T-helper 1 cell treated with Interleukin-12 subunit alpha and Interleukin-12 subunit beta and Interleukin-4 antibody, amounts not matched to agents 30 μg/mL and 1 μg/mL, for 36 hours (primary cell): ENCODE measurements around the gene PSMD13.
A peak's percentile ranks its signal among the peaks of the same experiment; 100 is the strongest.

Source experiments
- H3K27ac Mint-ChIP-seq: one replicate; pipeline ENCODE4 v1.8.0; 2021; ENCODE audit warnings: mild to moderate bottlenecking, mixed read lengths
- H3K27me3 Mint-ChIP-seq: one replicate; pipeline ENCODE4 v1.8.0; 2021; ENCODE audit warnings: low read depth, mixed read lengths
- H3K36me3 Mint-ChIP-seq: one replicate; pipeline ENCODE4 v1.8.0; 2021; ENCODE audit warnings: low read depth, mixed read lengths
- H3K4me1 Mint-ChIP-seq: one replicate; pipeline ENCODE4 v1.8.0; 2021; ENCODE audit warnings: low read depth, mixed read lengths
- H3K4me3 Mint-ChIP-seq: one replicate; pipeline ENCODE4 v1.8.0; 2021; ENCODE audit warnings: mild to moderate bottlenecking, moderate library complexity, mixed read lengths
- H3K9me3 Mint-ChIP-seq: one replicate; pipeline ENCODE4 v1.8.0; 2021; ENCODE audit warnings: mixed read lengths

Gene PSMD13

DNA sequence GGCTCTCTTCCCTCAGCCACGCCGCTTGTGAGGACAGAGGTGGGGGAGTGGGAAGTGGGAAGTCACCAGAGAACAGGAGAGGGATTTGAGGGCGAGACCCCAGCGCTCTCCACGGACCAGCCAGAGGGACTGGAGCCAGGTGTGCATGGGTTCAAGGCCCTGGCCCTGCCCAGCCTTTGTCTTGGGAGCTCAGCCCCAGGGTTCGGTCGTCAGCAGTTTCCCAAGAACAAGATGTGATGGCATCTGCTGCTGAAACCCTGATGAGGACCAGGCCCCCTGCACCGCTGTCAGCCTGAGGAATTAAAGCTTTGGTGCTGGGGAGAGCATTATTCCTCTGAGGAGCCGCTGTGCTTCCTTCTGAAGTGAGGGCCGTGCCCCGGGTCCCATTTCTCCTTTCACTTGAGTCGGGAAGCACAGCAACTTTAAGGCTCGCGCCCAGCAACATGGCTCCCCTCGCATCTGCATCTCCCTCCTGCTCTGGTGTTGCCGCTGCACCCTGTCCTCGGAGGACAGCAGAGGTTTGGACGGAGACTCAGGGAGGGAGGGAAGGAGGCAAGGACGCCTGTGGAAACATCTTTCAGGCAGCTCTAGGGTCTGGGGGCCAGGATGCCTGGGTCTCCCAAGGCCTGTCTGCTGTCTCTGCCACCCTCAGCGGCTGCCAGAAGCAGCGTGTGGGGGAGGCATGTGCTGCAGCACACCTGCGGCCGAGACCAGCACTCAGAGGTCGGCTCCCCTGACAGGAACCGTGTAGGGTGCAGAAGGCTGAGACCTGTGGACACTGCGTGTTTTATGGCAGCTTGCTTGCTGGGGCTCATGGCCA lies 58.8 kb downstream of the PSMD13 start:
- H3K9me3 Mint-ChIP-seq: no peaks in the 10 kb centered on the region
- H3K27ac Mint-ChIP-seq: no peak overlapping the region
- peaks cover 14% of the 10 kb centered on the region for H3K4me1 Mint-ChIP-seq
- peaks cover 7% of the 10 kb centered on the region for H3K36me3 Mint-ChIP-seq
- no peak overlapping the region for H3K4me3 Mint-ChIP-seq
- peaks cover 5% of the 10 kb centered on the region for H3K27me3 Mint-ChIP-seq

DNA sequence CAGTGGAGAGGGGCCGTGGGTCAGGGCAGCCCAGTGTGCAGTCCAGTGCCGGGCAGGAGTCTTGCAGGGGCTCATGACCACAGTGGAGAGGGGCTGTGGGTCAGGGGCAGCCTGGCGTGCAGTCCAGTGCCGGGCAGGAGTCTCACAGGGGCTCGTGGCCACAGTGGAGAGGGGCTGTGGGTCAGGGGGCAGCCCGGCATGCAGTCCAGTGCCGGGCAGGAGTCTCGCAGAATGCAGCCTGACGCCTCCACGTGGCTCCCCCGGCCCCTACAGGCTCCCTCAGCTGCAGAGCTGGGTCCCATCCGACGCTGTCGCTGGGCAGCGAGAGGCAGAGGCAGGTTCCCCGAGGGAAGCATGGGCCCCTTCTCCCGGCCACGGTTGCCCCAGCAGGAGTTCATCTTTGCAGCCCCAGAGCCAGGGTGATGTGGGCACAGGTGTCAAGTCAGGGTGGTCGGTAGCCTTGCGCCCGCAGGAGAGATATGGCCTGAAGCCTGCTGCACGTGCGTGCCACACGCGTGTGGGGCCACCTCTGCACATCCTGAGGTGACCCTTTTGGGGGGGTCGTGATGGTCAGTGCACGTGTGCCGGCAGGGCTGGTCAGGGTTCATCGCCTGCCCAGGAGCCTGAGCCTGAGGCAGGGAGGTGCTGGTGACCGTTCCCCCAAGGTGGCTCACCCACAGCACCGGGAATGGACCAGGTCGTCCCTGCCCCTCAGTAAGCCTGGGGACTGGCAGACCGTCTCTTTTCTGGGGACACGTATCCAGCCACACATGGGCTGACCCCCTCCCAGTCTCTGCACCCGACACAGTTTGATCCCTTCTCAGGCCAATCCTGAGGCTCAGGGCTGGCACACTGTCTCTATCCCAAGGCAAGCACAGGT lies 59.6 kb downstream of the PSMD13 start:
- H3K4me3 Mint-ChIP-seq: no peak overlapping the region
- peaks cover 9% of the 10 kb centered on the region for H3K4me1 Mint-ChIP-seq
- H3K27me3 Mint-ChIP-seq: peaks cover 11% of the 10 kb centered on the region
- no peaks in the 10 kb centered on the region for H3K9me3 Mint-ChIP-seq
- no peak overlapping the region for H3K27ac Mint-ChIP-seq
- peaks cover 2% of the 10 kb centered on the region for H3K36me3 Mint-ChIP-seq

DNA sequence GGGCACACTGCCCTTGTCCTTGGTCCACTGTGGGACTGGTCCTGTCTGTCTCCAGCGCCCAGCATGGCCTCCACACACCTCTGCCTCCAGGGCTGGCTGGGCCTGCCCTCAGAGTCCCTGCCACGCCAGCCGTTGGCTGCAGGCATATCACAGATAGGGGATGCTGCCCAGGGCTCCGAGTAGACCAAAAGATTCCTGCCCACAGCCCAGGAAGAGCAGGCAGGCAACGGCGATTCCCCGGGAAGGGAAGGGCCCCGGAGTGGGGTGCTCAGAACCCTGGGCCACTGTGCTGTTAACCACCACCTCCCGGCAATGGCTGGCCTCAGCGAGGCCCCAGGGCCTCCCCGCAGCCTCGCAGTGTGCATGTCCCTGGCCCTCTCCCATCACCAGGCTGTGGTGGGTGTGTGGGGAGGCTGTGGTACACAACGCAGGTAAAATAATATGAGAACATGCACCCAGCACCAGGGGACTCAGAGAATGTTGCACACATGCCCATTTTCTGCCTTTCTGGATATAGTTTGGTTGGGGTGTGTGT lies 60.3 kb downstream of the PSMD13 start:
- H3K4me3 Mint-ChIP-seq: no peak overlapping the region
- peaks cover 7% of the 10 kb centered on the region for H3K4me1 Mint-ChIP-seq
- H3K27me3 Mint-ChIP-seq: peaks cover 11% of the 10 kb centered on the region
- H3K9me3 Mint-ChIP-seq: no peaks in the 10 kb centered on the region
- no peaks in the 10 kb centered on the region for H3K36me3 Mint-ChIP-seq
- no peak overlapping the region for H3K27ac Mint-ChIP-seq

DNA sequence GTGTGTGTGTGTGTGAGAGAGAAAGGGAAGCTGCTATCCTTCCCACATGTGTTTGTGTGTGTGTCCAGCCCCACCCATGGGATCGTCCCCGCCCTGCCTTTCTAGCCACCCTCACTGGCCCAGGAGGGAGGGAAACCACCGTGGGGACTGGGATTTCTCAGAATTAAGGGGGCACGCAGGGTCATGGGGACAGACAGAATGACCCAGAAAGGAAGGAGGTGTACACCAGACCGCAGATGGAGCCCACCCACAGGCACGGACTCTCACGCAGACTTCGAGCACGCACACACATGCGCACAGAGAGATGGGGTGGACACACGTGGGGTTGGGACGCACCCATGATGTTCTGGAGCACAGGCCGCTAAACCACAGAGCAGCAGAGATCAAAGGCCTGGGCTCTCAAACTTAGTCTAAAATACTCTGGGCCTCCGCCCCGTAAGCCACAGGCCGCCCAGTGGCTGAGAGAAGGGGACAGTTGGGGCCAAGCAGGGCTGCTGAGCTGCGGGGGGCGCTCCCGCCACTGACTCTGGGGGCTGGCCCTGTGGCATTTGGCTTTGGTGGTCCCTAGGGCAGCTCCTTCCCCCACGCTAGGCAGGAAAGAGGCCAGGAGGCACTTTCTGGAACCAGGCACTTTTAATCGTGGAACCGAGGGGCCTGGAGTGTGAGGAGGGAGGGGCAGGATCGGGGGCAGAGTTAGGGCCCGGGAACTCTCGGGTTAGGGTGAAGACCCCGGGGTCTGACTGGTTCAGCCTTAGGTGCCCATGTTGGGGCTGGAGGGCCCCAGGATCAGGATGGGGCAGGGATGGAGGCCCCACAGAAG lies 61.0 kb downstream of the PSMD13 start:
- H3K4me3 Mint-ChIP-seq: peak overlapping the region; percentile 21
- no peaks in the 10 kb centered on the region for H3K36me3 Mint-ChIP-seq
- H3K4me1 Mint-ChIP-seq: peaks cover 7% of the 10 kb centered on the region
- no peaks in the 10 kb centered on the region for H3K9me3 Mint-ChIP-seq
- H3K27me3 Mint-ChIP-seq: peaks cover 12% of the 10 kb centered on the region
- peak overlapping the region; percentile 57 for H3K27ac Mint-ChIP-seq

DNA sequence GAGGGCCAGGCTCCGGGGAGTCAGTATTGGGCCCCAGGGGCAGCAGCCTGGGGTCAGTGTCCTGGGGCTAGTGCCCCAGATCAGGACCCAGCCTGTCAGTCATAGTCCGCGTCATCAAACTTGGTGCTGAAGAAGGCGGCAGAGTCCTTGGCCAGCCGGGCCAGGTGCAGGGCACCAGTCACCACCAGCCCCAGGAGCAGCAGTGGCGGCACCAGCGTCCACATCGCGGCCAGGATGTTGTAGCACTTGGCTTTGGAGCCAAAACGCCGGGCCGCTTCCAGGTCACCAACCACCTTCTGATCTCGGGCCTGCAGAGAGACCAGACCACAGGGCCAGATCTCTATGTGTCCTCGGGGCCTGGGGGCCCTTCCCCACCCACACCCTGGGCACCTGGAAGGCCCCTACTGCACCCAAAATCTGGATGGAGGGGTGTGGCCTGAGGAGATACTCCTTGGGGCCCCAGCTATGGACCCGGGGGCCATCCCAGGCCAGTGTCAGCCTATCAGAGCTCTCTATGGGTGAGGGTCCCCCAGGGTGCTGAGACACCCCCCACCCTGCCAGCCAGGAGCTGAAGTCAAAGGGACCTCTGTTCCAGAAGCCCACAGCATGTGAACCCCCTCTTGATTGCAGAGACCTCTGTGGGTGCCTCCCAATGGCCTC lies 61.8 kb downstream of the PSMD13 start:
- Mint-ChIP-seq H3K27ac (no peak overlapping the region), H3K4me1 (peaks cover 9% of the 10 kb centered on the region), H3K9me3 (no peaks in the 10 kb centered on the region), H3K4me3 (no peak overlapping the region), H3K36me3 (no peaks in the 10 kb centered on the region), H3K27me3 (peaks cover 14% of the 10 kb centered on the region)

DNA sequence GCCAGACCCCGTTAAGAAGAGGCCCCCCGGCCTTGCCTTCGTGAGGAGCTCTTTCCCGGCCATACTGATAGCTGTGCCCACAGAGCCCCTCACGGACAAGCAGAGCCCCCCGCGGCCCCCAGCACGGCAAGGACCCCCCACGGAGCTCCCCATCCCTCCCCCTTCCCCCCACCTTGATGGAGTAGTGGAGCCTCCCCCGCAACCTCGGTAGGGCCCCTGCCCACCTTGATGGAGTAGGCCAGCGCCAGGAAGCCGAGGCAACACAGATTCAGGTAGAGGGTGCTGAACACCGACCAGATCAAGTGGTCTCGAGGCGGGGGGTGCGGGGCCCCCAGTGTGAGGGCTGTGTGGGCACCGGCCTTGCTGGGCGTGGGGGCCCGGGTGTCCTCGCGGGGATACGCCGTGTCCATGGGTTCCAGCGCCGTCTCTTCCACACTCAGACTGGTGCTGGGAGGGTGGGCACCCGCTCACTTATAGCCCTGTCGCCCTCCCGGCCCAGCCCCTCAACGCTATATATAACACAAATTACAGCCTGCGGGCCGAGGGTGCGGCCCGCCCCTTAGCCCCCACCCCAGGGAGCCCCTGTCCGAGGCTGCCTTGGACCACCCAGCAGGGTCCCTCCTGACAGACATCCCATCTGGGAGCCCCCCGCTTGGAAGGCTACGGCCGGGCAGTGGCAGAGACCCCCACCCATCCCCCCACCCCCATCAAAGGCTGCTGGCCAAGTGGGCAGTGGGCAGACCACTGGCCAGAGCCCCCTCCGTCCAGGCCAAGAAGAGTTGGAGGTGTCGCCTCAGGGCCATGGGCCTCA lies 62.5 kb downstream of the PSMD13 start, which contains the start of gene IFITM5:
Gene IFITM5, minus strand, starts transcription at position 446 of the 811 bp plus-strand sequence. Its CDS starts 36 bp downstream, at position 410.
- no peaks in the 10 kb centered on the region for H3K36me3 Mint-ChIP-seq
- H3K27ac Mint-ChIP-seq: no peak within 1 kb of the TSS
- no peaks in the 10 kb centered on the region for H3K9me3 Mint-ChIP-seq
- peaks cover 9% of the 10 kb centered on the region for H3K4me1 Mint-ChIP-seq
- H3K4me3 Mint-ChIP-seq: no peak within 1 kb of the TSS
- H3K27me3 Mint-ChIP-seq: peaks cover 14% of the 10 kb centered on the region

DNA sequence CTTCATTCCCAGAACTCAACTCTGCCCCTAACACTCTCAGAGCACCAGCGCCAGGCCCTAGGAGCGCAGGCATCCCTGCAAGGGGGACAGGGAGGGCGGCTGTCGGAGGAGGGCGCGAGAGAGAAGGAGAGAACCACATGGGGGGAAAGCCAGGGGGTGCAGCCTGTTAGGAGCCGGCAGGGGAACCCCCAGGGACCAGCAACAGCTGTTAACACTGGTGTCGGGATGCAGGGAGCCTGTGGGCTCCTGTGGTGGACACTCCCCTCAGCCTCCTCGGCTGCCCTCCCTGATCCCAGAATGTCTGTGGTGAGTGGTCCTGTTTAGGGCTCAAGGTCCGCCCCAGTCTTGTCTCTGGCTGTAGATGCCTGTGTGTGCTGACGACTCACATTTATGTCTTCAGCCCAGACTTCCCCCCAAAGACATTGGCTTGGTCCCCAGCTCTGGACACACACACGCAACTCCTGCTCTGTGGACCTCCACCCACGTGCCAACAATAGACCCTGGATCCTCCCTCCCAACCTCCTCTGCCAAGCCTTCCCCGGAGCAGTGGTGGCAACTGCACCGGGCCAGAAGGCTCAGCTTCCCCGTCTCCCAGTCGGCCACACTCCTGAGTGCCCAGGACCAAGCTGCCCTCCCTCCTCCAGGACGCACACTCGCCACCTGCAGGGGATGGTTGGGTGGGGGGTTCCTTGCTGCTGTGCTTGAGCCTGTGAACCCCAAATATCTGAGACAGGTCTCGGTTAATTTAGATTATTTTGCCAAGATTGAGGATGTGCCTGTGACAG lies 63.4 kb downstream of the PSMD13 start:
- Mint-ChIP-seq H3K36me3 (no peaks in the 10 kb centered on the region), H3K27ac (peak overlapping the region; percentile 3), H3K4me3 (no peak overlapping the region), H3K27me3 (peaks cover 14% of the 10 kb centered on the region), H3K9me3 (no peaks in the 10 kb centered on the region), H3K4me1 (peaks cover 12% of the 10 kb centered on the region)
